ENCODE results near the gene SH3D19.

DNA sequence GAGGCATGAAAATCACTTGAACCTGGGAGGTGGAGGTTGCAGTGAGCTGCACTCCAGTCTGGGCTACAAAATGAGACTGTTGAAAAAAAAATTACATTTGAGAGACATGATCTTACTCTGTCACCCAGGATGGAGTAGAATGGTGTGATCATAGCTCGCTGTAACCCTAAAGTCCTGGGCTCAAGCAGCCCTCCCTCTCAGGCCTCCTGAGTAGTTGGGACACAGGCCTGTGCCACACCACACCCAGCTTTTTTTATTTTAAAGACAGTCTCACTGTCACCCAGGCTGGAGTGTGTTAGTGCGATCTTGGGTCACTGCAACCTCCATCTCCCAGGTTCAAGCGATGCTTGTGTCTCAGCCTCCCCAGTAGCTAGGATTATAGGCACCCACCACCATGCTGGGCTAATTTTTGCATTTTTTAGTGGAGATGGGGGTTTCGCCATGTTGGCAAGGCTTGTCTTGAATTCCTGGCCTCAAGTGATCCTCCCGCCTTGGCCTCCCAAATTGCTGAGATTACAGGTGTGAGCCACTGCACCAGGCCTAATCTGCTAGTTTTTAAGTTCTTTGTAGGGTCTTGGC is 219.9 kb downstream of the SH3D19 start:
- TF ChIP-seq, protein P1, sequence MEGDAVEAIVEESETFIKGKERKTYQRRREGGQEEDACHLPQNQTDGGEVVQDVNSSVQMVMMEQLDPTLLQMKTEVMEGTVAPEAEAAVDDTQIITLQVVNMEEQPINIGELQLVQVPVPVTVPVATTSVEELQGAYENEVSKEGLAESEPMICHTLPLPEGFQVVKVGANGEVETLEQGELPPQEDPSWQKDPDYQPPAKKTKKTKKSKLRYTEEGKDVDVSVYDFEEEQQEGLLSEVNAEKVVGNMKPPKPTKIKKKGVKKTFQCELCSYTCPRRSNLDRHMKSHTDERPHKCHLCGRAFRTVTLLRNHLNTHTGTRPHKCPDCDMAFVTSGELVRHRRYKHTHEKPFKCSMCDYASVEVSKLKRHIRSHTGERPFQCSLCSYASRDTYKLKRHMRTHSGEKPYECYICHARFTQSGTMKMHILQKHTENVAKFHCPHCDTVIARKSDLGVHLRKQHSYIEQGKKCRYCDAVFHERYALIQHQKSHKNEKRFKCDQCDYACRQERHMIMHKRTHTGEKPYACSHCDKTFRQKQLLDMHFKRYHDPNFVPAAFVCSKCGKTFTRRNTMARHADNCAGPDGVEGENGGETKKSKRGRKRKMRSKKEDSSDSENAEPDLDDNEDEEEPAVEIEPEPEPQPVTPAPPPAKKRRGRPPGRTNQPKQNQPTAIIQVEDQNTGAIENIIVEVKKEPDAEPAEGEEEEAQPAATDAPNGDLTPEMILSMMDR (IDR thresholded peaks at IDR 0.05): no peak
- no peak for TF ChIP-seq POLR2A (IDR thresholded peaks at IDR 0.05)

Measured in transverse colon (tissue), 3 donors.